A204.1 (cell line): ENCODE measurements around the gene VEZT.
"Not testable (repeated sequence)": the region's sequence is repeated elsewhere in the genome, so short reads cannot be mapped to it uniquely, and the experiment has no call there.

Experiments
- FAIRE-seq: peaks from 2 replicates; lab custom pipeline; 2012; peaks lifted over from hg19 to GRCh38; lab: Jason Lieb, UNC

Gene VEZT

GRCh38 chr12:95259368-95259767, 41.8 kb downstream of the VEZT start:
- FAIRE-seq = no peak

- no peak for FAIRE-seq
Observed at GRCh38 chr12:95261109-95261508, 43.5 kb downstream of the VEZT start.

GRCh38 chr12:95262808-95263207, 45.2 kb downstream of the VEZT start:
- FAIRE-seq = no peak

DNA sequence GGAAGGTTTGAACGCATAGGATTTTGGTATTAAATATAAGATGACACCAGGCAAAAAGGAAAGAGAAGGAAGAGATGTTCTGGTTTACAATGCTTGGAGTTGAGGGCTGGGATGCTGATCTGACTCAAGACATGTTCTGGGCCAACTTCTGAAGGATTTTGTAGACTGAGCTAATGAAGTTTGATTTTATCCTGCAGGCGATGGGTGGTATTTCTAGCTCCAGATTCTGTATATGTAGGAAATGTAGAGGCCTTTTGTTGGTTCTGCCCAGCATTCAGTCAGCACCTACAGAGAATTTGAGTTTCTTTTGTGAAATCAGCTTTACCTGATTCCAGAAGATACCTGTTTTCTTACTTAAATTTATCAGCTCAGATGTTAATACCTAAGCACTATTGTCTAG, 48.2 kb downstream of the VEZT start:
- FAIRE-seq = no peak

GRCh38 chr12:95266254-95266653, 48.6 kb downstream of the VEZT start:
- no peak for FAIRE-seq

GRCh38 chr12:95269892-95270291, 52.3 kb downstream of the VEZT start:
- FAIRE-seq = no peak

- FAIRE-seq = no peak
Observed at GRCh38 chr12:95271465-95271864, 53.9 kb downstream of the VEZT start.

- no peak for FAIRE-seq
Observed at GRCh38 chr12:95277139-95277538, 59.5 kb downstream of the VEZT start.

DNA sequence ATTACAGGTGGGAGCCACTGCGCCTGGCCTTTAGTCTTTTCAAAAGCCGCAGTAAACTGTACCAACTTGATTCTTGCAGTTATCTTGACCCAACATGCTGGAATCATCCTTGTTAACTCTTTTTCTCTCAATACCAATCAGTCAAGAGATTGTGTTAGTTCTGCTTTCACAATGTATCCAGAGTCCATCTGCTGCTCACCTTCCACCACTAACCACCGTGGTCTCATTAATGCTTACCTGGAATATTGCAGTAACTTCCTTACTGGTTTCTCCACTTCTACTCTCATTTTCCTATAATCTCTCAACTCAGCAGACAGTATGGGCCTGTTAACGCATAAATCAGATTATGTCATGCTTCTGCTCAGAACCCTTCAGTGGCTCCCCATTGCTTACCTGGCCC, 62.2 kb downstream of the VEZT start:
- FAIRE-seq = no peak

GRCh38 chr12:95282266-95282665, 64.7 kb downstream of the VEZT start:
- no peak for FAIRE-seq

- no peak for FAIRE-seq
Observed at GRCh38 chr12:95283371-95283770, 65.8 kb downstream of the VEZT start.

DNA sequence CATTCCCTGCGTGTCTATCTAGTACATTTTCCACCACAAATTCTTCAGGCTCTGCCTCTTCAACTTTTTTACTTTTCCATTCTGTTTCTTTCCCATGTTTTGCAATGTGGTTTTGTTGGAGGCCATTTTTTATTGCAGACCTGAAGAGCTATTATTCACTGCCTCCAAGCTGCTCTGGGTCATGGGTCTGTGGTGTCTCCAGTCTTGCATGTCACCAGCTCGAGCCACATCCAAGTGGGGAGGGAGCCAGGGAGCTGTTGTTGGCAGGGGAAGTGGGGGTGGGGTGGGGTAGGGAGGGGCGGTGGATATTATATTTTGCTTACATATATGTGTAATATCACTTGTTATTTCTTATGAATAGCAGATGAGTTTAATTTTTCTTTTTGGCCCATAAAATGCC, 69.1 kb downstream of the VEZT start:
- no peak for FAIRE-seq

- no peak for FAIRE-seq
Observed at GRCh38 chr12:95291501-95291900, 73.9 kb downstream of the VEZT start.

DNA sequence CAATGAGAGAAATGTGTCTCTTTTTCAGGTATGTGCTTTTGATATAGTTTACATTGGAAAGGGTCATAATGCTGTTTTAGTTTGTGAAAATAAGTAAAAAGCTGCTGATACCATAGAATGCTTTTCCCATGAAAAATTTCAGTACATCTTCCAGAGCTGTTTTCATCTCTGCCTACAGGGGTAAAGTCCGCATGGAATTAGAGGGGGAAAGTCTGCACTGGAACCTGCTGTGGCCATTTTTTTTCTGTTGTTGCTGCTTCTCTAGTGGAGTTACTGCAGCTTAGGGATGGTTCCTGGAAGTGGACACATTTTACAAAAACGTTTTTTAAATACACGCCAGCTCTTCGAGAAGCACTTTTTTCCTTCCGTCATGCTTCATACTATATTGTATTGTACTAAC, 81.3 kb downstream of the VEZT start:
- FAIRE-seq = no peak

DNA sequence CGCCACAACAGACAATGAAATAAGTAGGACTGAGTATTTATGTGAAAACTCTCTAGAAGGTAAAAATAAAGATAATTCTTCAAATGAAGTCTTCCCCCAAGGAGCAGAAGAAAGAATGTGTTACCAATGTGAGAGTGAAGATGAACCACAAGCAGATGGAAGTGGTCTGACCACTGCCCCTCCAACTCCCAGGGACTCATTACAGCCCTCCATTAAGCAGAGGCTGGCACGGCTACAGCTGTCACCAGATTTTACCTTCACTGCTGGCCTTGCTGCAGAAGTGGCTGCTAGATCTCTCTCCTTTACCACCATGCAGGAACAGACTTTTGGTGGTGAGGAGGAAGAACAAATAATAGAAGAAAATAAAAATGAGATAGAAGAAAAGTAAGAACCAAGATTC, 82.7 kb downstream of the VEZT start:
- FAIRE-seq = no peak

GRCh38 chr12:95303476-95303875, 85.9 kb downstream of the VEZT start:
- FAIRE-seq = no peak

- FAIRE-seq = no peak
Observed at GRCh38 chr12:95304673-95305198, 87.1 kb downstream of the VEZT start.

GRCh38 chr12:95312656-95313055, 95.0 kb downstream of the VEZT start:
- FAIRE-seq = no peak

DNA sequence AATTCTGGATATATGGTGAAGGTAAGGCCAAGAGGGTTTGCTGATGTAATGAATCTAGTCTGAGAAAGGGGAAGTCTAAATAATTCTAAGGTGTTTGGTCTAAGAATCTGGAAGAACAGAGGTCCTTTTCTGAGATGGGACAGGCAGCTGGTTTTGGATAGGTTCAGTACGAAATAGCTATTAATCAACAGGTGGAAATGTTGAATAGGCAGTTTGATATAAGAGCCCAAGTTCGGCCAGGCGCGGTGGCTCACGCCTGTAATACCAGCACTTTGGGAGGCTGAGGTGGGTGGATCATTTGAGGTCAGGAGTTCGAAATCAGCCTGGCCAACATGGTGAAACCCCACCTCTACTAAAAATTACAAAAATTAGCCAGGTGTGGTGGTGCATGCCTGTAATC, 97.1 kb downstream of the VEZT start:
- FAIRE-seq = not testable (repeated sequence)

DNA sequence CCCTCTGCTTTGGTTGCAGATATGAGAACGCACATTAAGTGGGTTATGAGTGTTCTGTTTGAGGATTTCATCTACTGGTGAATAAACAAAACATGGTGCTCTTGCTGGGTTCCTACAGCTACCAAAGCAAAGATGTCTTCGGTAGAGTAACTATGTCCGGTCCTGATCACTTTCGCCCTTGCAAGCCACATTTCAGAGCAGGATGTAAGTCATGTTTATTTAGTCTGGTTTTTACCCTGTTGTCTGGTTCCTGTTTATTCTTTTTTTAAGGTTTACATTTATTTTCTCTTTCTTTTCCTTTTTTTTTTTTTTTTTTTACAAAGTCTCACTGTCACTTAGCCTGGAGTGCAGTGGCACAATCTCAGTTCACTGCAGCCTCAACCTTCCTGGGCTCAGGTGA, 99.2 kb downstream of the VEZT start:
- FAIRE-seq = no peak

DNA sequence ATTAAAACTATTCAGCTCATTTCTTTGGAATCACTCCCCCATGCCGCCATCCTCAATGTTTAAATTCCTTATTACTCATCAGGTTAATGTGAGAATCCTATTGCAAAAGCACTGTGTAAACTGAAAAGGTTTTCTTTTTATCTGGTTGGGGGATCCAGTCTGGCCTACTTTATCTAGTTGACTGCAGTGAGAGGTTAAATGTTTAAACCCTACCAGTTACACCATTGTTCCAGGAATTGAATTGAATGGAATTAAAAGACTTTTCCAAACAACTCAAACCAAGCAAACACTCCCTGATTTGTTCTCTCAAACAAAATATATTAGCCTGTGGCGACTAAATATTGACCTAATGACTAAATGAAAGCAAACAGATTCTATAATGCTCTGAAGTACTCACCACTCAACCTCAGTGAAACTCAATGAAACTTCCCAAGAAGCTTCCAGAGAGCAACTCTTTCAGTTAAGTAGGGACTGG, 100.5 kb downstream of the VEZT start:
- FAIRE-seq = no peak

- no peak for FAIRE-seq
Observed at GRCh38 chr12:95319694-95320331, 102.2 kb downstream of the VEZT start.

DNA sequence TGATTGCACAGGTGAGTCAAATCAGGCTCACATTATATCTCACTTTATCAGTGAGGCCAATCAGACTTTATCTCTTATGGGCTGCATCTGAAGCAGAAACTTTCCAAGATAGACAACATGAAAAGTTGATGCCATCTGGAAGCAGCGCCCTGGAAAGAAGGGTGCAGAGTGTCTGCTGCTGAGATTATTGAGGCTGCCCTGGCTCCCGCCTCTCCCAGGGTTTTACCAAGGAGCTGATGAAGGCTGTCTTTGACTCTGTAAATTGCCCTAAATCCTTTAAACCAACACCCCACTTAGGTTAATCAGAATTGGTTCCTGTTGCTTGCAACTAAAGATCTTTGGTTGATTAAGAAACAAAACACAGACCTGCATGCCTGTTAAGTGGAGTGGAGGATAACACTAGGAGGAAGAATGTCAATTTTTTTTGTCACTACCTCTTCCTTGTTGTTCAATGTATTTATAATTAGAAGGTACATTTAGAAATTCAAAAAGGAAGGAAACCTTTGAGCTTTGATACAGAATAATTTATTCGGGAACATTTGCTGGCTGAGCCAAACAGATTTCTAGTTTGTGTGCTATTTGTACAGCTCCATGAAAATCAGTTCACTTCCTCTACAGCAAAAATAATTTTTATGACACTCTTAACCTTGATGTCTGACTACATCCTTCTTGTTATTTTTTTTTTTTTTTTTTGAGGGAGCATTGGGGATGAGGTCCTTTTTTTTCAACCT, 104.1 kb downstream of the VEZT start:
- FAIRE-seq = no peak

DNA sequence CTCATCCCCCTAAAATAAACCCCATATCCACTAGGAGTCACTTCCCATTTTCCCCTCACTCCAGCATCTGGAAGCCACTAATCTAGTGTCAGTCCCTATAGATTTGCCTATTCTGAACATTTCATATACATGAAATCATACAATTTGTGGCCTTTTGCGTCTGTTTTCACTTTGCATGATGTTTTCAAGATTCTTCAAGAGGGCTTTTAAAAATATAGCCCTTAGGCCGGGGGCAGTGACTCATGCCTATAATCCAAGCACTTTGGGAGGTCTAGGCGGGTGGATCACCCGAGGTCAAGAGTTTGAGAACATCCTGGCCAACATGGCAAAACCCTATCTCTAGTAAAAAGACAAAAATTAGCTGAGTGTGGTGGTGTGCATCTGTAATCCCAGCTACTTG, 104.7 kb downstream of the VEZT start:
- no peak for FAIRE-seq
